H1 (cell line): ENCODE results near the gene ENTPD2. TPM values are rescaled to one million over a fixed set of nuclear protein-coding genes. Genes with fewer than 3 reads are reported as not detected.

Experiments used
- CTCF ChIA-PET: fragments of 300-600 bp; sonication (Branson Sonifier 250); formaldehyde crosslinking; loops from one replicate; lab custom pipeline; 2021; ENCODE audit not compliant: partially characterized antibody; lab: Charles Lee
- POLR2A ChIA-PET: fragments of 300-600 bp; sonication (Branson Sonifier 250); formaldehyde crosslinking; loops from one replicate; lab custom pipeline; 2021; ENCODE audit warnings: inconsistent platforms; ENCODE audit not compliant: partially characterized antibody; lab: Charles Lee
- DNase-seq, 2 experiments: peaks; one replicate each; pipeline versions ENCODE4 v3.0.0 to v3.0.0-alpha.2; 2010 to 2022; ENCODE audit warnings: low spot score in 2 of 2, low read depth in 1 of 2, mixed read lengths in 1 of 2
- FAIRE-seq: peaks from 2 replicates; lab custom pipeline; 2011; peaks lifted over from hg19 to GRCh38; lab: Jason Lieb, UNC
- H2AFZ ChIP-seq: 2 replicates; pipeline ENCODE4 v1.8.1; 2012; ENCODE audit warnings: low read length, inconsistent platforms
- H2AK5ac ChIP-seq: 2 replicates; pipeline ENCODE4 v1.6.1; 2013; ENCODE audit warnings: low read depth, low read length
- H2BK120ac ChIP-seq: replicated peaks from 2 replicates; pipeline ENCODE3; 2013; ENCODE audit warnings: low read depth, low read length, inconsistent platforms
- H2BK12ac ChIP-seq: 2 replicates; pipeline ENCODE4 v1.6.1; 2013; ENCODE audit warnings: low read depth, low read length
- H2BK15ac ChIP-seq: 2 replicates; pipeline ENCODE4 v1.6.1; 2013; ENCODE audit warnings: low read length
- H2BK20ac ChIP-seq: 2 replicates; pipeline ENCODE4 v1.6.1; 2013; ENCODE audit warnings: low read length
- H2BK5ac ChIP-seq: 2 replicates; pipeline ENCODE4 v1.6.1; 2013; ENCODE audit warnings: low read depth, low read length
- H3K14ac ChIP-seq: 2 replicates; pipeline ENCODE4 v1.6.1; 2013; ENCODE audit warnings: inconsistent platforms; ENCODE audit not compliant: insufficient read length
- H3K18ac ChIP-seq: 2 replicates; pipeline ENCODE4 v1.6.1; 2013; ENCODE audit warnings: low read length; ENCODE audit errors: extremely low read depth
- H3K23ac ChIP-seq: 2 replicates; pipeline ENCODE4 v1.6.1; 2013; ENCODE audit warnings: inconsistent platforms; ENCODE audit not compliant: insufficient read length
- H3K23me2 ChIP-seq: 2 replicates; pipeline ENCODE4 v1.6.1; 2013; ENCODE audit warnings: low read depth, low read length
- H3K27ac ChIP-seq: 2 replicates; pipeline ENCODE4 v1.6.1; 2011; ENCODE audit warnings: low read depth, low read length, inconsistent platforms
- H3K27me3 ChIP-seq, 4 experiments: replicated peaks in 1 of 4; 1 replicate in 1 of 4; 2 replicates in 3 of 4; pipeline versions ENCODE4 v1.6.1 to v1.8.1; 2011 to 2013; ENCODE audit warnings: low read length in 3 of 4, mild to moderate bottlenecking in 3 of 4, inconsistent platforms in 2 of 4, mixed read lengths in 2 of 4, moderate library complexity in 1 of 4; ENCODE audit not compliant: control insufficient read depth in 3 of 4, insufficient read depth in 3 of 4; ENCODE audit errors: extremely low read depth in 1 of 4
- H3K36me3 ChIP-seq, 4 experiments: 2 replicates each; pipeline versions ENCODE4 v1.6.1 to v1.8.1; 2011 to 2013; ENCODE audit warnings: mild to moderate bottlenecking in 4 of 4, low read length in 3 of 4, moderate library complexity in 2 of 4, control low read depth in 1 of 4, inconsistent platforms in 1 of 4; ENCODE audit not compliant: insufficient read depth in 4 of 4, control insufficient read depth in 2 of 4
- H3K4ac ChIP-seq: replicated peaks from 2 replicates; pipeline ENCODE3; 2013; ENCODE audit warnings: low read length, low read depth, mixed read lengths, inconsistent platforms; ENCODE audit not compliant: insufficient read length
- H3K4me1 ChIP-seq, 4 experiments: replicated peaks in 1 of 4; 1 replicate in 1 of 4; 2 replicates in 3 of 4; pipeline versions ENCODE4 v1.6.1 to v1.8.1; 2011 to 2013; ENCODE audit warnings: low read length in 3 of 4, inconsistent platforms in 2 of 4, mixed read lengths in 1 of 4; ENCODE audit not compliant: insufficient read depth in 4 of 4, control insufficient read depth in 3 of 4
- H3K4me2 ChIP-seq, 2 experiments: 2 replicates each; pipeline versions ENCODE4 v1.6.1 to v1.8.1; 2011 to 2013; ENCODE audit warnings: low read depth in 2 of 2, low read length in 2 of 2, control low read depth in 1 of 2, inconsistent platforms in 1 of 2, mild to moderate bottlenecking in 1 of 2; ENCODE audit not compliant: insufficient read depth in 1 of 2
- H3K4me3 ChIP-seq, 4 experiments: fragments of 200-600, 300-600 bp in 1 of 4; sonication (generic), shearing (Covaris generic), sonication (Bioruptor Twin) in 1 of 4; 2 replicates each; pipeline versions ENCODE4 v1.5.1 to v1.8.1; 2011 to 2016; ENCODE audit warnings: low read length in 4 of 4, low read depth in 3 of 4, control low read depth in 2 of 4, inconsistent platforms in 2 of 4, mild to moderate bottlenecking in 2 of 4, mixed read lengths in 1 of 4, moderate library complexity in 1 of 4; ENCODE audit not compliant: insufficient read depth in 2 of 4; ENCODE audit errors: extremely low read depth in 1 of 4
- H3K56ac ChIP-seq: replicated peaks from 2 replicates; pipeline ENCODE3; 2013; ENCODE audit warnings: low read depth, mild to moderate bottlenecking, mixed read lengths, low read length, inconsistent platforms; ENCODE audit not compliant: insufficient read length
- H3K79me1 ChIP-seq: 2 replicates; pipeline ENCODE4 v1.6.1; 2013; ENCODE audit warnings: low read depth, low read length, control low read depth
- H3K79me2 ChIP-seq, 2 experiments: 2 replicates each; pipeline versions ENCODE4 v1.6.1 to v1.8.1; 2012 to 2013; ENCODE audit warnings: low read length in 2 of 2, mild to moderate bottlenecking in 2 of 2, inconsistent platforms in 1 of 2; ENCODE audit not compliant: insufficient read depth in 2 of 2, control insufficient read depth in 1 of 2
- H3K9ac ChIP-seq, 4 experiments: replicated peaks in 1 of 4; 1 replicate in 1 of 4; 2 replicates in 3 of 4; pipeline versions ENCODE4 v1.6.1 to v1.8.1; 2011 to 2013; ENCODE audit warnings: low read depth in 3 of 4, low read length in 3 of 4, control low read depth in 2 of 4, mild to moderate bottlenecking in 2 of 4, moderate library complexity in 2 of 4, inconsistent platforms in 1 of 4; ENCODE audit errors: extremely low read depth in 1 of 4
- H3K9me3 ChIP-seq, 2 experiments: 2 replicates each; pipeline versions ENCODE4 v1.6.1 to v1.8.1; 2012 to 2013; ENCODE audit warnings: mild to moderate bottlenecking in 2 of 2, moderate library complexity in 2 of 2, control low read depth in 1 of 2, inconsistent platforms in 1 of 2, low read depth in 1 of 2, low read length in 1 of 2, mixed read lengths in 1 of 2; ENCODE audit not compliant: insufficient read depth in 2 of 2
- H4K20me1 ChIP-seq, 2 experiments: replicated peaks in 1 of 2; 2 replicates each; pipeline versions ENCODE3 to v1.8.1; 2011 to 2013; ENCODE audit warnings: inconsistent platforms in 2 of 2, low read length in 2 of 2, mild to moderate bottlenecking in 1 of 2; ENCODE audit not compliant: insufficient read depth in 2 of 2, control insufficient read depth in 1 of 2
- H4K5ac ChIP-seq: 2 replicates; pipeline ENCODE4 v1.6.1; 2013; ENCODE audit warnings: low read length, low read depth, mixed read lengths, inconsistent platforms; ENCODE audit not compliant: insufficient read length
- H4K8ac ChIP-seq: 2 replicates; pipeline ENCODE4 v1.8.0; 2013; ENCODE audit warnings: mild to moderate bottlenecking, moderate library complexity, low read length, inconsistent platforms; ENCODE audit not compliant: insufficient read depth; ENCODE audit errors: extremely low read depth
- H4K91ac ChIP-seq: replicated peaks from 2 replicates; pipeline ENCODE3; 2013; ENCODE audit warnings: low read length, mixed read lengths, inconsistent platforms; ENCODE audit not compliant: insufficient read length
- ATF2 ChIP-seq: IDR thresholded peaks from 2 replicates; pipeline ENCODE4 v1.6.1; 2012; ENCODE audit warnings: low read length, inconsistent platforms
- ATF3 ChIP-seq: IDR thresholded peaks from 2 replicates; pipeline ENCODE4 v1.6.1; 2011; ENCODE audit warnings: low read depth, mild to moderate bottlenecking, low read length; ENCODE audit not compliant: insufficient read depth
- BCL11A ChIP-seq, 2 experiments: IDR thresholded peaks; one replicate each; pipeline ENCODE4 v1.6.1; 2011; ENCODE audit warnings: low read depth in 2 of 2, low read length in 2 of 2, mild to moderate bottlenecking in 2 of 2
- BRCA1 ChIP-seq: IDR thresholded peaks from 2 replicates; pipeline ENCODE4 v1.6.1; 2012; ENCODE audit warnings: low read depth, low read length, improper control_type of control experiment
- KDM4A ChIP-seq: IDR thresholded peaks from one replicate; pipeline ENCODE4 v1.7.1; 2012; ENCODE audit warnings: low read depth, mild to moderate bottlenecking, moderate library complexity, low read length, inconsistent platforms; ENCODE audit not compliant: severe bottlenecking
- KDM5A ChIP-seq: fragments of 200-600 bp; IDR thresholded peaks from 2 replicates; pipeline ENCODE4 v1.7.1; 2012; ENCODE audit warnings: mild to moderate bottlenecking, low read length, inconsistent platforms, mixed read lengths
- NRF1 ChIP-seq: IDR thresholded peaks from 2 replicates; pipeline ENCODE4 v1.6.1; 2011; ENCODE audit warnings: mild to moderate bottlenecking, low read depth, low read length, improper control_type of control experiment
- TAF7 ChIP-seq: optimal IDR thresholded peaks from 2 replicates; pipeline ENCODE3; 2011; ENCODE audit warnings: low read depth, mild to moderate bottlenecking, inconsistent platforms, low read length, moderate library complexity, borderline replicate concordance
- TCF12 ChIP-seq: IDR thresholded peaks from 2 replicates; pipeline ENCODE4 v1.6.1; 2011; ENCODE audit warnings: low read depth, mild to moderate bottlenecking, low read length
- WGBS, 2 experiments: shearing (Covaris generic) in 1 of 2; methylation state at CpG; one replicate each; pipeline versions ENCODE4 v1.1.6 to v1.1.7; 2013 to 2015; ENCODE audit warnings: low lambda C conversion rate in 2 of 2, mixed read lengths in 2 of 2, inconsistent platforms in 1 of 2, low coverage in 1 of 2, missing lambda C conversion rate in 1 of 2; ENCODE audit not compliant: insufficient replicate concordance in 2 of 2, insufficient coverage in 1 of 2, insufficient read length in 1 of 2; ENCODE audit errors: extremely low coverage in 1 of 2, missing lambda C conversion rate in 1 of 2; 5-methylcytosine and 5-hydroxymethylcytosine counted together
- polyA plus RNA-seq, 7 experiments: library from polyadenylated mRNA; depleted of rRNA in 3 of 7; stranded (reverse) in 5 of 7; unstranded in 2 of 7; fragments of >200 nt in 5 of 7; fragments of 200-250 nt in 2 of 7; gene quantifications; 1 replicate in 5 of 7; 2 replicates in 1 of 7; 4 replicates in 1 of 7; pipeline versions ENCODE4 v1.2.1 to v1.2.3, GENCODE V29; 2011 to 2013; ENCODE audit warnings: missing spikeins in 2 of 7, mixed read lengths in 2 of 7
- total RNA-seq: library from RNA; stranded (reverse); fragmentation: NEBNext Ultra II Directional; extraction: Animal tissue kit (Norgen Biotek cat#: 25700); gene quantifications from 2 replicates; pipeline ENCODE4 v1.2.1, GENCODE V29; 2021

Gene ENTPD2
- total and polyA plus RNA-seq, 2 of the 8 experiments (the other 6 are each of a cell fraction or from before 2014, with no cell fraction given), result 0.65 to 3.8 TPM

GRCh38 chr9:137019891-137020683 lies 33.8 kb downstream of the ENTPD2 start:
- Histone ChIP-seq H3K9ac (no peak overlapping the region), H3K9me3 (peaks cover 0 to 21% of the 10 kb centered on the region in 2 experiments; a peak in 2 of 4 replicates), H2AK5ac (no peak overlapping the region), H3K36me3 (peaks cover 0 to 12% (median 0%) of the 10 kb centered on the region in 4 experiments; a peak in 1 of 8 replicates), H3K27ac (no peak overlapping the region), H3K4me2 (no peak overlapping the region), H2BK12ac (no peak overlapping the region), H3K4me3 (no peak overlapping the region), H2BK20ac (no peak overlapping the region), H4K8ac (no peak overlapping the region), H2BK5ac (no peak overlapping the region), H2BK120ac (no peak overlapping the region), H3K79me2 (no peaks in the 10 kb centered on the region), H2AFZ (no peak overlapping the region), H3K4ac (no peak overlapping the region), H4K5ac (no peak overlapping the region), H3K18ac (no peak overlapping the region), H3K14ac (no peak overlapping the region), H3K4me1 (peaks cover 0 to 8% (median 3%) of the 10 kb centered on the region in 4 experiments; a peak in 3 of 7 replicates), H3K27me3 (no peaks in the 10 kb centered on the region; a peak in 1 of 7 replicates), H3K79me1 (no peaks in the 10 kb centered on the region), H4K91ac (no peak overlapping the region), H3K56ac (no peak overlapping the region), H3K23ac (no peak overlapping the region), H4K20me1 (peaks cover 0 to 8% of the 10 kb centered on the region in 2 experiments), H2BK15ac (no peak overlapping the region), H3K23me2 (no peaks in the 10 kb centered on the region)
- FAIRE-seq, result no peak
- ChIA-PET CTCF (interaction anchor here (1.2 to 7.2 kb wide), 11 partner anchors 10 to 205 kb away, joined by 3 to 54 read pairs (median 4); partner anchors contain the start of genes ABCA2, CYSRT1 and FUT7), POLR2A (interaction anchor here (0.7 to 1.4 kb wide), 3 partner anchors 43 to 292 kb away, joined by 3 to 4 read pairs (median 3); partner anchors contain the start of gene RABL6)
- WGBS, 2 experiments, result 95% methylated on average over 19 of the region's 34 CpGs; no CpG with 5 or more reads in 1 of the 2 experiments
- no peak for DNase-seq
- TF ChIP-seq BCL11A (IDR thresholded peaks at IDR 0.05; ENCODE audit: low read depth in 2 of 2, low read length in 2 of 2) (no peak), BRCA1 (no peak), KDM4A (no peak), TAF7 (no peak), KDM5A (no peak), TCF12 (no peak), NRF1 (no peak), ATF2 (no peak), ATF3 (no peak)
